GM21447 (cell line): ENCODE data around the gene MYL3.

Source experiments
- ATAC-seq: cut with Tn5 transposase; IDR thresholded peaks from one replicate; pipeline ENCODE4 v1.9.1; 2021; ENCODE audit not compliant: unreplicated experiment

MYL3 gene

DNA sequence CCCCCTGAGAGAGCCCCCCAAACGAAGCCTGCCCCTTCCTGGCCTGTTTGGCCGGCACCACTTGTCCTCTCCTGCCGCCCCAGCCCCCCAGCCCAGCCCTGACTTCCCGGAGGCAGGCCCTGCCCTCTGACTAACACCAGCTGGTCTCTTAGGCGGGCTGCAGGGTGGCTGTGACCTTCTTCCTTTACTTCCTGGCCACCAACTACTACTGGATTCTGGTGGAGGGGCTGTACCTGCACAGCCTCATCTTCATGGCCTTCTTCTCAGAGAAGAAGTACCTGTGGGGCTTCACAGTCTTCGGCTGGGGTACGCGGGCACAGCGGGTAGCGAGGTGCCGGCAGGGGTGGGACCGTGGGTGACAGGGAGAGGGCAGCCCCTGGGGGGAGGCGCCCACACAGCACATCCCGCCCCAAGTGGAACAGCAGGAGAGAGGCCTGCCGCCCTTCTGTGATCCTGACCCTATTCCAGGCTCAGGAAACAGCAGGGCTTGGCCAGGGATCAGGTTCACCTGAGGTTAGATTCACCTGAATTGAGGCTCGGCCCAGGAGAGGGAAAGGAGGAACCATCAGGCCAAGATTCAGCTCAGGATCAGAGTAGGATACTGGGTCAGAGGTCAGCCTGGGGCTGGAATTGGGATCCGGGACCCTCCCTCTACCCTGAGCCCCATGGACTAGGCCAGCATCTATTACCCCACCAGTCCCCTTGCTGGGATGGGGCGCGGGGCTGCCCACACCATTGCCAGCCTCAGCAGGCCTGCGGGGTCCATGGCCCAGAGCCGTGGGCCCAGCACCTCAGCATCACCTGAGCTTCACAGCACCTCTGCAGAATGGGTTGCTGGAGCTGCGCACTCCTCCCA, 36.1 kb upstream of the MYL3 start:
- ATAC-seq: no peak

DNA sequence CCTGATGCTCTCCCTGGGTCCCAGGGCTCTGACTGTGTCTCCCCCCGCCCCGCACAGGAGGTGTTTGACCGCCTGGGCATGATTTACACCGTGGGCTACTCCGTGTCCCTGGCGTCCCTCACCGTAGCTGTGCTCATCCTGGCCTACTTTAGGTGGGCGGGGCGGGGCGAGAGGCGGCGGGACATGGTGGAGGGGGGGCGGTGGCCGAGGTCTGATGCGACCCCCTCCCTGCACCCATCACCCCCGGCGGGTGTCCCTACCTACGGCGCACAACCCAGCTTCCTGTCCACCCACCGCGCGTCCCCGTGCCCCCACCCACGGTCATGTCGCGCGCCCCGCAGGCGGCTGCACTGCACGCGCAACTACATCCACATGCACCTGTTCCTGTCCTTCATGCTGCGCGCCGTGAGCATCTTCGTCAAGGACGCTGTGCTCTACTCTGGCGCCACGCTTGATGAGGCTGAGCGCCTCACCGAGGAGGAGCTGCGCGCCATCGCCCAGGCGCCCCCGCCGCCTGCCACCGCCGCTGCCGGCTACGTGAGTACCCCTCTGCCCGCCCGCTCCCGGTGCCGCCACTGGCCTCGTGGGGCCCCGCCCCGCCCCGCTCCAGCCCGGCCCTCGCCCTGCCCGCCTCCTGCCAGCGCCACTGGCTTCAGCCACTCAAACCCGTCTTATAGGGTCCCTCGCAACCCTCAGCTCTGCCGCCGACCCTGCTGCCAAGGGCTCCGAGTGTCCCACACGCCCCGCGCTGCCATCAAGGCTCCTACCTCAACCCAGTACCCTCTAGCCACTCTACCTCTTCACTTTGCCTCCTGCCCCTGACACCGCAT, 35.3 kb upstream of the MYL3 start:
- no peak for ATAC-seq

DNA sequence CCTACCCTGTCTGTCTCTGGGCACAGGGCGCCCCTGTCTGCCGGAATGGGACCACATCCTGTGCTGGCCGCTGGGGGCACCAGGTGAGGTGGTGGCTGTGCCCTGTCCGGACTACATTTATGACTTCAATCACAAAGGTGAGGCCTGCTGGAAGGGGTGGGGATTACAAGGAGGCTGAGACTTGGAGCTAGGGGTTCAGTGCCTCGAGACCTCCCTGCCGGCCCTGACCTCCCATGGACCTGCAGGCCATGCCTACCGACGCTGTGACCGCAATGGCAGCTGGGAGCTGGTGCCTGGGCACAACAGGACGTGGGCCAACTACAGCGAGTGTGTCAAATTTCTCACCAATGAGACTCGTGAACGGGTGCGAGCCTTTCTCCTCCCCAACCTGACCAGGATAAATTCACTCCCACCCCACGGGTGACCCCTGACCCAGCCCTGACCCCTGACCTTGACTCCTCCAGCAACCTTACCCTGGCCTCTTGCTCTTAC, 34.6 kb upstream of the MYL3 start:
- ATAC-seq: no peak

DNA sequence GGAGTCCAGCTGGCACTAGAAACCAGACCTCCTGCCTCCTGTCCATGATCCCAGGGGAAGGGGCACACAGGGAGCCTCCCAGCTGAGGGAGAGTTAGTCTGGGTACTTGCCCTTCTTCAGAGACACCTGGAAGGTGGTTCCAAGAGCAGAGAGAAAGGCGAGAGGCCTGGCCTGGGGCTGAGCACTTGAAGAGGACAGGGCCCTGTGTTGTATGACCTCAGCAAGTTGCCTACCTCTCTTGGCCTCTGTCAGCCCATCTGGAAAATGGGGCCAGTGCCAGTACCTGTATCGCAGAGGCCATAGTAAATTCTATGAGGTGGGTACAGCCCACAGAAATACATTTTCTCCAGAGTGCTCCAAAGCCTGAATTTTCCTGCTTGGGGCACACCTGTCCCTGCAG, 33.8 kb upstream of the MYL3 start:
- no peak for ATAC-seq

DNA sequence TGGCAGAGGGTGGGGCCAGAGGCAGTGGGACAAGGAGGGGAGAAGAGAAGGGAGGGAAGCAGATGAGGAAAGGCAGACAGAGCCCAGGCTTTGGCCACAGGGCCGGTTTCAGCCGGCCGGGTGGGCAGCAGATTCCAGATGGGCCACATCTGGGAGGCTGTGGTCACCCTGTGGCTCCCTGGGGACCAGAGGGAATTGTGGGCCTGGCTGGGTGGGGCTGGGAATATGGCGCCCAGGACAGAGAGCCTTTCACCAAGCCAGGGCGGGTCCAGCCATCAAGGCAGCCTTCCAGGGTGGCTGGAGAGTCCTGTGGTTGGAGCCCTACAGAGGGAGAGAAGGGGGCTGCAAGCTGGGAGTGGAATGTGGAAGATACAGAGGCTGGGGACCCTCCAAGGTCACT, 33.1 kb upstream of the MYL3 start:
- no peak for ATAC-seq

DNA sequence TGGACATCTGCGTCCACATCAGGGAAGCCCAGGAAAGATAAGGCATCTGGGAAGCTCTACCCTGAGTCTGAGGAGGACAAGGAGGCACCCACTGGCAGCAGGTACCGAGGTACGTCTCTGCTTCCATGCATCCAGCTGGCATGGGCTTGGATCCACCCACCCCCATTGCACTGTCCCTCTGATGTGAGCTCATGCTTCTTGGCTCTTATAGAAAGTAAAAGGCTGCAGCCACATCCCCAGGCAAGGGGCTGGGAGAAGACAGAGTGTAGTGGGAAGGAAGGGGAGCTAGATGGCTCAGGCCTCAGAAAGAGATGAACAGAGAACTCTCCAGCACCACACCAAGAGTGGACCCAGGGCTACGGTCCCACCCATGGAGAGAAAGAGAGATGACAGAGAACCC, 32.5 kb upstream of the MYL3 start:
- ATAC-seq: no peak

DNA sequence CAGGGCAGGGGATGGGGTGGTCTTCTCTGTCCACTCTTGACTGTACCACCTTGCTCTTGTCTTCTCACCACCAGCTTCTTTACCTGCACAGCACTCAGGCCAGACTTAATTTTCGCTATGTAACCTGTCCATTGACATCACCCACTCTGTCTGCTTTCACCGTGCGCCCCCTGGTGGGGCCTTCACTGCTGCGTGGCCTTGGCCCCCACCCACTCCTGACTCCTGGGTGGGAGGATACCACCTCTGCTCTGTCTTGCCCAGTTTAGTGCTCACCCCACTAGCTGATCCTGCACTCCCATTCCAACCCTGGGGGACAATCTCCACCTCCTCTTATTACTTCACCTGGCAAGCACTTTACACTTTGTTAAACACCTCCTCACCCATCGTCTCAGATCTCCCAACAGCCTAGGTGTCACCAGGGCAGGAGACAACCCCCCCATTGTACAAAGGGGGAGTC, 32.0 kb upstream of the MYL3 start:
- no peak for ATAC-seq

DNA sequence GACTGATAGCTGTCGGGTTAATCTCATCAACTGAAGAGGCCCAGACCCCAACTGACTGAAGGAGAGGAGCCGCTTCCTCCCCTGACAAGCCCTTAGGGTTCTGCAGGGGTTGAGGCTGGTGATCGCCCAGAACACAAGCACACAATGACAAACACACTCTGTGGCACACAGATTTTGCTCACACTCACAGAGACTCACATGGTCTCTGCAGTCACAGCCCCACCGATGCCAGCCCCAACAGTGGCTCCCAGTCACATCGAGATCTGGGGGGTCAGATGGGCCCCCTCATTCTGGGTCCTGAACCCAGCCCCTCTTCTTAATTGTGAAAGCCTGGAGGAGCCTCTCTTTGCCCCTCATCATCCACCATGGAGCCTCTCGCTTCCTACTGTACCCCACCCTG, 31.0 kb upstream of the MYL3 start:
- ATAC-seq: no peak

DNA sequence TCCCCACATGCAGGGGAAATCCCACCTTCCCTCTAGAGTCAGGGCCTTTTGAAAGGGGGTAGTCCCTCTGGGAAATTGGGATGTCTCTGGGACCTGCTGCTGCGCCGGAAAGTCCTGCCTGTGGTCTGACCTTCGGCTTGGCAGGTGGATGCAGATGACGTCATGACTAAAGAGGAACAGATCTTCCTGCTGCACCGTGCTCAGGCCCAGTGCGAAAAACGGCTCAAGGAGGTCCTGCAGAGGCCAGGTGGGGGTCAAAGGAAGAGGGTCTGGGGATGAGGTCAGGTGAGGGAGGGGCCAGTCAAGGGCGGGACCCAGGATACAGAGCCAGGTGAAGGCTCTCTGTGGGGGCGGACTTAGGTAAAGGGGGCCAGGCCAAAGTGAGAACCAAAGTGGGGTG, 30.5 kb upstream of the MYL3 start:
- ATAC-seq: no peak

DNA sequence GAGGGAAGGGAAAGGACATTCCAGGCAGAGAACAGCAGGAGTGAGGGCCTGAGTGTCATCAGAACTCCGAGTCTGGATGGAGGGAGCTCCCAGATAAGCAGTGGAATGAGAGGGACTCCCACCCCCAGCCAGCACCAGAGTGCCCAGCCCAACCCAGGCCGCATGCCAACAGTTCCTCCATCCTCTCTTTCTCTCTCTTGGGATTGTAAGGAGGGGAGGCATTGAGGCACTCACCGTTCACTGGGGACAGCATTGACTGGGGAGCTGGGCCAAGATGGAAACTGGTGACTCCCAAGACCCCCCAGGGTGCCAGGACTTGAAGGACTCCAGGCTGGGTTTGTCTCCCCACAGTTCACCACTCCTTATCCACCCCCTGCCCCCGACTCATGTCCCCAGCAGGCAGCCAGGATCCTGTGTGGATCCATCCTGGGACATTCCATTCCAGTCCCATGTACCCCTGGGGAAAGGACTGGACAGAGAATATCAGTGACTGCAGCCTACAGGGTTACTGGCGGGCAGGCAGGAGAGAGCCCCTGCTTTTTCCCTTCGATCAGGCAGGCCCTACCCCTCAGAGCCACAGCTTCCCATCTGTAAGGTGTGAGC, 30.0 kb upstream of the MYL3 start:
- ATAC-seq: no peak

DNA sequence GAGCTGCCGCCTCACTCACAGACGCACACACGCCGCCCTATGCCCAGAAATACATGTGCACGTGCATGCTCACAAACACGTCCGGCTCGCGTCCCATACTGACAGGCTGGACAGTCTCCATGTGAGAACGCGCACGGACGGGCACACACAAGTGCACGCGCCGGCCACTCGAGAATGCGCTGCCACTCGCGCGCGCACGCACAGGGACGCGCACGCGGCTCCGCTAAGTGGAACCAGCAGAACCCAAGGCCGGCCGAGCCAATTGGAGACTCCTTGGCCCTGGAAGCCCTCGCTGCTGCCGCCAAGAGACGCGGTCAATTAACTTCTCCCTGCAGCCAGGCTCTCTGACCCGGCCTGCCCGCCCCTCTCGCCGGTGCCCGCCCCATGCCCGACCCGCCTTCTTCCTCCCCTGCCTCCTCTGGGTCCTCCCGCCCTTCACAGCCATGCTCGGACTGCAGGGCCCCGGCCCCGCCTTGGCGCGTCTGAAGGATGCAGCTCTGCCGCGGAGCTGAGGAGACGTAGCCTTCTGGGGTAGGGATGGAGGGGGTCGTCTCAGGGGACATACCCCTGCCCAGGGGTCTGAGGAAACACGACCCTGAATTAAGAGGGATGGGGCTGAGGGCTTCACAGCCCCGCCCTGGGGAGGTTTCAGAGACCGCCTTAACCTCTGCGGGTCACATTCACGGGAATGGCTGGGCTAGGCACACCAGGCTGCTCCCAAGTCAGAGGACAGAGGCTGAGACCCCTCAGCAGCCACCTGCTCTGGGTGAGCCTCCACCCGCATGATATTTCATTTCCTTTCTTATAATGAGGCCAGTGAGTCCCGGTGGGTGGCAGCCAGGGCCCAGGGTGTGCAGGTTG, 29.3 kb upstream of the MYL3 start:
- no peak for ATAC-seq

DNA sequence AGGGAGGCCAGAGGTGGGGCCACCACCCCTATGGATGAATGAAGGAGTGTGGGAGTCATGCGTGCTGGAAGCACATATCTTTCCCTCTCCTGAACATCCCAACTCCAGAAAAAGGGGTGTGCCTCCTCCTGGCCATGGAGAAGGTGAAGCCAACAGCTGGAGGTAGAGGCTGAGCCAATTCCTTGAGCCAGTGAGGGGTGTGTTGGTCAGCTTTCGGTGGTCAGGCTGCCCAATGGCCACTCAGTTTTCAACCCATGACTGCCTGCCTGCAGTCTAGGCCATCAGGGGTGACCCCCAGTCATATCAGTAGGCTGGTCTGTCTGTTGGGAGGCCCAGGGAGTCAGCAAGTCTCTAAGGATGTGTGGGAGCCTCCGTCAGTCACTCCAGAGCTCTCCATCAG, 27.9 kb upstream of the MYL3 start:
- ATAC-seq: no peak

DNA sequence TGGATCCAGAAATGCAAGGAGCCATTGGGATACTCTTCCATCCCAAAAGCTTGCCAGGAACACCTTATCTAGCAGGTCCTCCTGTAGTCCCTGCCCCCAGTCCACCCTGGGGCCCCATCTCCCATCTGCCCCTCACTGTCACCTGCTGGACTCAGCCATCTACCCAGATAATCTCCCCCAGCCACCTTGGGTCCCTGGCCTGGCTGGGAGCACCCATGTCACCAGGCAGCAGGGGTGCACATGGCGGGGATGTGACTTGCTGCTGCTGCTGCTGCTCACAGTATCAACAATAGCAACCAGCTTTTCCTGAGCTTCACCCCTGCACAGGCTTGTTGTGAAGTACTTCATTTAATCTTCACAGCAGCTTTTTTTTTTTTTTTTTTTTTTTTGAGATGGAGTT, 26.9 kb upstream of the MYL3 start:
- ATAC-seq: no peak

DNA sequence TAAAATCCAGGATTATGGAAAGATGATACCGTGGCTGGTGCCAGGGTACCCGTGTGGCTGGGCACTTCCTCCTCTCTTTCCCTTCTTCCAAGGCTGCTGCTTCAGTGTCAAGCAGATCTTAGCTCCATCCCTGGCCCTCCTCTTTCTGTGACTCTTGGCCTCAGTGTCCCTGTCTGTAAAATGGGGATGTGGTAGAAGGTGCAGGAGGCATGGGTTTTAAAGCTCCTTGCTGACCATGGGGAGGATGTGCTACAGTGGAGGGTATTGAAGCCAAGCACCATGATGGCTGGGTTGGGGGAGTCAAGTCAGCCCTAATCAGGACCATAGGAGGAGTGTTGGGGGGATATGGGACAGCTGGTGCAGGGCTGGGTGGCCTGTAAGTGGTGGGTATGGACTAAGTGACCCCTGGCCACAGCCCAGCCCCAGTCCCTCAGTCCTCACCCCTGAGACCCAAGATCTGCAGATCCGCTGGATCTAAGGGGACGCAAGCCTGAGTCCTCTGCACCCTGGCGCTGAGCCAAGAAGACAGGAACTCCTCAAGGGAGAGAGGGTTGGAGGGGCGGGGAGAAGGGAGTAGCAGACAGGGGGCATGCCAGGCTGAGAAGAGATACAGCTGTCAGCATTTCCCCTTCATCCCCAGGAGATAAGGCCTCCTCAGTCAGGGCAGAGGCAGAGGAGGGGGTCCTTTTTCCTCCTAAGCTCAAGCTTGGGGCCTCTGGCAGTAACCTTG, 26.3 kb upstream of the MYL3 start:
- no peak for ATAC-seq

DNA sequence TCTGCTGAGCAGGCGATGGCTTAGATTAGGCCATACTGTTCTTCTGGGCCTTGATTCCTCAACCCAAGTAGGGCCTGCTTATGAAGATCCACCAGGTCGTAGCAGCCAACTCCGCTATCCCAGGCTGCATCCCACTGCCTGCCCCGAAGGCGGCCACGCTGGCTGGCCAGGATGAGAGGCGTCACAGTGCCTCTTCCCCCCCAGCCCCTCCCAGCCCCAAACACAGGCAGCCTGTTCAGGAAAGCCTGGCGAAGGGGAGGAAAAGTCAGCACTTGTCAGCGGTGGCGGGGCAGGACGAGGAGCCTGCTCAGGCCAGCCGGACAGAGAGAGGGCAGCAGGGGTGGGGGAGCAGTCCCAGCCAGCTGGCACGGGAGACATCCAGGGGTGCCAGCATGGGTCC, 25.5 kb upstream of the MYL3 start:
- no peak for ATAC-seq

DNA sequence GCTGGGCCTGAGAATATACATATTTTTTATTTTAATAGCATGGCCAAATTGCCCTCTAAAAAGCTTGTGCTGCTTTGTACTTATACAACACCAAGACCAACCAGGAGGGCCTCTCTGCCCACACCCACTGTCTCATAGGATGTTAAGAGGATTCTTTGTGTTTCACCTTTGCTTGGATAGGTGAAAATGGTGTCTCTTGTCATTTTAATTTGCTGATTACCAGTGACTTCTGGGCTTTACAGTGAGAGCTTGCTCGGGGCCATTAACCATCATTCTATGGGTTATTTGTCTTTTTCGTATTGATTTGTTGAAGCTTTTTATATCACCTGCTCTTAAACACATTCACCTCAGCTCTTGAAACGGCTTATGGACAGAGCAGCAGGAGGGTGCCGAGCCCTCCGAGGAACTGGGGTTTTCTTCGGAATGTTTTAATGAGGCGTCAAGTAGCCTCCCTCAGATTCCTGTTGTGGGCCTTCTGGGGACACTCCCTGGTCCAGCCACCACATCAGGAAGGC, 24.8 kb upstream of the MYL3 start:
- ATAC-seq: no peak

DNA sequence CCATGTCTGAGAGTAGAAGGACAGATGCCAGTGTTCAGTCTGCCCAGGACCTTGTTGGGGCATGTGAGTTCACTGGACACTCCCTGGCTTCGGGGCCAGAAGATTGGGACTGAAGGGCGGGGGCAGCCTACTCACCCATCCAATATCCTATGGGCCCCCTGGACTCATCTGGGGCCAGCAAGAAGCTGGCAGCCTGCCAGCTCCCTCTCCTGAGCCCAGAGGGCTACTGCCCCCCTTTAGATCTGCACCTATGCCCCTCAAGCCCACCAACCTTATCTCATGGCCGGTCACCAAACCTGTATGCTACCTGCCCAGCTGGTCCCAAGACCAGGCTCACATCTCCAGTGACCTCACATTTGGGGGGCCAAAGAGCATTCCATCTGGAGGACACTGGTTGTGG, 22.4 kb upstream of the MYL3 start:
- ATAC-seq: no peak

DNA sequence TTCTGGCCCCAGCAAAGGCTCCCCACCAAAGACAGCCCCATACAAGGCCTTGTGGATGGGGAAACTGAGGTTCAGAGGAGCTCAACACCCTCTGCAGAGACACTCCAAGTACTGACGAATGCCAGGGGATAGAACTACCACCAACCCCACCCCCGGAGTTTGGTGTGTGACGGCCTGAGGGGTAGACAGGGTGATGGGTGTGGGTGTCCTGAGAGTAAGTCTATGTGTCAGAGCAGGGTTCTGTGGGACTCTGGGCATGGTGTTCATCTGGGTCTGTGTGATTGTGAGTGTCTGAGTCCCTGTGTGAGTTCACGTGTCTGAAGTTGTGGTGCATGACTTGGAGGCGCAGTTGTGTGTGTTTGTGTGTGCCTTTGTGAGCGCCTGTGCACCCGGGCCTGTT, 21.7 kb upstream of the MYL3 start:
- ATAC-seq: no peak

DNA sequence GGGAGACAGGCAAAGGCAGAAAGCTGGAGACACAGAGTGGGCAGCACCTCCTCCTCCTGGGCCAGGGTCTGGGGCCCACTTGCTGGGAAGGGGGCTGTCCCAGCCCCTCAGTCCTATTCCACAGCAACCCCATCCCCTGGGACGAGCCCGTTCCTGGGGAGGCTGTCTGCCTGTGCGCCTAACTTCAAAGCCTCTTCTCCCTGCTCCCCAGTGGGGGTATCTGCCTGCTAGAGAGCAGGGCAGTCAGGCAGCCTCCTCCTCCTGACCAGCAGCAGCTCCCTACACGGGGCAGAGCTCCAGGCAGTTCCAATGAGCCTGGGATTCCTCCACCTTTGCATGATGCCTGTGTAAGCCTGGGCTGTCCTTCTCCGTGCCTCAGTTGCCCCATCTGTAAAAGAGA, 21.2 kb upstream of the MYL3 start:
- no peak for ATAC-seq

DNA sequence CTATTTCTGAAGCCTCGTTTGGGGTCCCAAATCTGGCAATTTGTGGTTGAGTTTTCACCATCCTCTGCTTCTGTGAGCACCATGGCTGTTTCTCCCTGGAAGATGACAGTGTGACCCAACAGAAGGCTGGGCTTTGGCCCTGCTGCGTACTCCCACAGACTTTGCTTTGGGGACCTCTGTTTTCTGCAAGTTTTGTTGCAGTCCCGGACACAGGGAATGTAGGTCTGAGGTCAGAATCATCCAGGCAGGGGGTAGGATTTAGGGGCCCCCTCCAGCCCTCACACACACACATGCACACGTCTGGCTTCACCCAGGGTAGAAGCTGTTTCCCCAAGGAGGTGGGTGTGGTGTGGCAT, 20.6 kb upstream of the MYL3 start:
- no peak for ATAC-seq
